Testis (tissue), 3 donors: ENCODE results near the gene DDX39B. TPM values are rescaled to one million over a fixed set of nuclear protein-coding genes. Genes with fewer than 3 reads are reported as not detected.

Source experiments
- DNase-seq: peaks from one replicate; pipeline ENCODE4 v3.0.0-alpha.2; 2019
- H3K27ac ChIP-seq, 2 donors: fragments of 200-600 bp; sonication (generic); one replicate each; pipeline ENCODE4 v1.5.1; 2019
- H3K27me3 ChIP-seq: fragments of 200-600 bp; sonication (generic); one replicate; pipeline ENCODE4 v1.5.1; 2019
- H3K36me3 ChIP-seq: fragments of 200-600 bp; sonication (generic); one replicate; pipeline ENCODE4 v1.5.1; 2017; ENCODE audit warnings: low read depth; ENCODE audit errors: missing control alignments
- H3K4me1 ChIP-seq: fragments of 200-600 bp; sonication (generic); one replicate; pipeline ENCODE4 v1.5.1; 2019
- H3K4me3 ChIP-seq, 2 donors: fragments of 200-600 bp; sonication (generic); one replicate each; pipeline ENCODE4 v1.5.1; 2017 to 2019
- H3K9me3 ChIP-seq: fragments of 200-600 bp; sonication (generic); one replicate; pipeline ENCODE4 v1.5.1; 2017
- CTCF ChIP-seq, 3 experiments: fragments of 450-650 bp in 2 of 3; fragments of 200-600 bp in 1 of 3; sonication (generic) in 1 of 3; IDR thresholded peaks; one replicate each; pipeline ENCODE4 v1.5.1; 2016 to 2019; ENCODE audit warnings: antibody characterized with exemption in 3 of 3, mild to moderate bottlenecking in 2 of 3, moderate library complexity in 1 of 3
- POLR2A ChIP-seq: fragments of 450-650 bp; IDR thresholded peaks from one replicate; pipeline ENCODE4 v1.6.1; 2017; ENCODE audit warnings: antibody characterized with exemption, mild to moderate bottlenecking, moderate library complexity
- WGBS, 2 donors: methylation state at CpG; one replicate each; pipeline ENCODE4 v1.1.5; 2018; 5-methylcytosine and 5-hydroxymethylcytosine counted together
- intact Hi-C: fragments of 100-400 bp; cut with DNase I; formaldehyde crosslinking; loops from one replicate; pipeline ENCODE4 v1.15.1; 2023; ENCODE audit warnings: low total_unique reads
- polyA plus RNA-seq: library from polyadenylated mRNA; stranded (reverse); fragments of 350-450 nt; fragmentation: Illumina TruSeq; extraction: RNeasy Lipid Tissue Mini Kit (QIAGEN cat#74804); gene quantifications from one replicate; pipeline ENCODE4 v1.2.3, GENCODE V29; 2014; ENCODE audit warnings: low read depth, low replicate concordance; ENCODE audit not compliant: insufficient read depth
- total RNA-seq, 2 donors: library from RNA; depleted of rRNA; stranded (reverse); fragments of >200 nt; gene quantifications; one replicate each; pipeline ENCODE4 v1.2.3, GENCODE V29; 2016

Gene DDX39B
- total and polyA plus RNA-seq, 3 donors from 2014 or later, result 250 to 360 (median 312) TPM

GRCh38 chr6:31535538-31536324 is 6.1 kb downstream of the DDX39B start:
- Histone ChIP-seq H3K27ac (no peak overlapping the region), H3K27me3 (no peaks in the 10 kb centered on the region), H3K4me1 (peaks cover 16% of the 10 kb centered on the region), H3K9me3 (no peaks in the 10 kb centered on the region), H3K4me3 (no peak overlapping the region), H3K36me3 (no peaks in the 10 kb centered on the region)
- WGBS, 2 donors, result 38 to 46% methylated on average over 2 of the region's 2 CpGs
- no peak for TF ChIP-seq CTCF (IDR thresholded peaks at IDR 0.05)
- TF ChIP-seq POLR2A, result no peak
- intact Hi-C loops, result no loop called here
- no peak for DNase-seq

- H3K27me3 ChIP-seq, result no peaks in the 10 kb centered on the region
- H3K27ac ChIP-seq, result no peak overlapping the region
- TF ChIP-seq CTCF (IDR thresholded peaks at IDR 0.05) (no peak), POLR2A (no peak)
- intact Hi-C loops, result no loop called here
- WGBS, 2 donors, result 88 to 91% methylated on average over 24 of the region's 24 CpGs
- H3K4me1 ChIP-seq, result peaks cover 6% of the 10 kb centered on the region
- H3K36me3 ChIP-seq, result no peaks in the 10 kb centered on the region
- no peak overlapping the region for H3K4me3 ChIP-seq
- DNase-seq, result no peak
- H3K9me3 ChIP-seq, result no peaks in the 10 kb centered on the region
Measured at GRCh38 chr6:31534521-31535040, 7.2 kb downstream of the DDX39B start.

GRCh38 chr6:31534011-31534410 is 7.8 kb downstream of the DDX39B start:
- WGBS, 2 donors, result 78 to 90% methylated on average over 6 of the region's 6 CpGs
- Histone ChIP-seq H3K27ac (no peak overlapping the region), H3K27me3 (no peaks in the 10 kb centered on the region), H3K36me3 (no peaks in the 10 kb centered on the region), H3K4me3 (no peak overlapping the region), H3K4me1 (peaks cover under 1% of the 10 kb centered on the region), H3K9me3 (no peaks in the 10 kb centered on the region)
- no peak for TF ChIP-seq CTCF (IDR thresholded peaks at IDR 0.05)
- TF ChIP-seq POLR2A, result no peak
- no peak for DNase-seq
- intact Hi-C loops, result no loop called here

GRCh38 chr6:31533455-31533841 is 8.4 kb downstream of the DDX39B start:
- intact Hi-C loops, result no loop called here
- no peaks in the 10 kb centered on the region for H3K36me3 ChIP-seq

More at GRCh38 chr6:31533455-31533841, 8.4 kb downstream of the DDX39B start:
- Histone ChIP-seq H3K4me1 (no peaks in the 10 kb centered on the region), H3K27me3 (no peaks in the 10 kb centered on the region), H3K4me3 (no peak overlapping the region), H3K27ac (no peak overlapping the region), H3K9me3 (no peaks in the 10 kb centered on the region)
- no peak for DNase-seq
- 94 to 97% methylated on average over 1 of the region's 1 CpG for WGBS, 2 donors
- no peak for TF ChIP-seq POLR2A
- TF ChIP-seq CTCF (IDR thresholded peaks at IDR 0.05), result no peak
